CD4-positive, alpha-beta T cell treated with Interferon gamma for 1 hour (primary cell): ENCODE results near the gene MYO3B.

Experiments used
- DNase-seq: peaks from one replicate; pipeline ENCODE4 v3.0.0-alpha.2; 2020

The MYO3B gene

DNA sequence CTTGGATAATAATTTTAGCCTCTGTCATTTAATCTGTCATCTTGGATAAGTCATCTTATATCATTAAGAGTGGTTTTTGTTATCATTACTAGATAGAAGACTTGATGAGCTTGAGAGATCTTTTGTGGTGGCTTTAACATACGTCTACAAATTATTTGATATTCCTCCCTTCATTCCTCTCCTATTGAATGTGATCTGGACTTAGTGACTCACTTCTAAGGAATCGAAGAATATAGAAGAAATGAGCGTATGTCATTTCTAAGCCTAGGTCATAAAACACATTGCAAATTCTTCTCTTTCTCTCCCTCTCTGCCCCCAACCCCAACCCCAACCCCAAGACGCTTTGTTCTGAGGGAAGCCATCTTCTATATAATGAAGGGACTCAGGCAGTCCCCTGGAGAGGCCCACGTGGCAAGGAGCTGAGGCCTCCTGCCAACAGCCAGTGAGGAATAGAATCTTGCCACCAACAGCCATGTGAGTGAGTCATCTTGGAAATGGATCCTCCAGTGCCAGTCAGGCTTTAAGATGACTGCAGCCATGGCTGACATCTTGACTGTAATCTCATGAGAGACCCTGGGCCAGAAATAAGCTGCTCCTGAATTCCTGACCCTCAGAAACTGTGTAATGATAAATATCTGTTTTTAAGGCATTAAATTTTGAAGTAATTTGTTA lies 315.6 kb downstream of the MYO3B start:
- DNase-seq = no peak

DNA sequence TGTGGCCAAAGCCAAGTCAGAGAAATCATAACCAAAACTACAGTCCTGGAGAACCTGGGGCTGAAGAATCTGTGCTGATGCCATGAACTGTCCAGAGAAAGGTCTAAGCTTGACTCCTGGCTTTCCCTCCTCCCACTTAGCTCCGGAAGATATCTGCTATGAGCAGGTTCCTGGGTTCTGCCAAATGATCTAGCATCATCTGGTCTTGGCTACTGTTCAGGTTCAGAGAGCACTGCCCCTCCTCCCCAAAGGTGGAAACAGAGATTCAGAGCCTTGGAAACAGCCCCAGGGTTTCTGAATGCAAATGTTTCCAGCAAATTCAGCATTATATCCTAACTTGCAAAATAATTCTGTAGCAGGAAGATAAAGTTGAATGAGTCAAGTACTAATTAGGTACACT lies 317.9 kb downstream of the MYO3B start:
- no peak for DNase-seq

DNA sequence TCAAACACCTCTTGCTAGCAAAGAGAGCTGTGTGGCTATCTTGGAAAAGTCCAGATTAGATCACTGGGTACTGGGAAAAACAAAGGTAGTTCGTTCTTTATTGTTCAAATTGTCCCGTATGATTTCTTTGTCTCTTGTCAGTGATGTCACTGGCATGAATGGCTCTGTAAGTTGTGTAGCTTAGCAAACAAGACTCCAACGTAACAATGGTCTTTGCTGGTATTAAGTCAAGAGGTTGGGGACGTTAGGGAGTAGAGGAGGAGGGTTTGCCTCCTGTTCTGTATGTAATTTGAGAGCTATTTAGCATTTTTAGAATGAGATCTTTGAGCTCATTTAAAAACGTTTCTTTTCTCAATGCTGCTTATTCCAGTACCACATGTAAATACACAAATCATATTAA lies 320.7 kb downstream of the MYO3B start:
- no peak for DNase-seq

- DNase-seq = no peak
These were observed 322.2 kb downstream of the MYO3B start for GRCh38 chr2:170500104-170500503.

DNA sequence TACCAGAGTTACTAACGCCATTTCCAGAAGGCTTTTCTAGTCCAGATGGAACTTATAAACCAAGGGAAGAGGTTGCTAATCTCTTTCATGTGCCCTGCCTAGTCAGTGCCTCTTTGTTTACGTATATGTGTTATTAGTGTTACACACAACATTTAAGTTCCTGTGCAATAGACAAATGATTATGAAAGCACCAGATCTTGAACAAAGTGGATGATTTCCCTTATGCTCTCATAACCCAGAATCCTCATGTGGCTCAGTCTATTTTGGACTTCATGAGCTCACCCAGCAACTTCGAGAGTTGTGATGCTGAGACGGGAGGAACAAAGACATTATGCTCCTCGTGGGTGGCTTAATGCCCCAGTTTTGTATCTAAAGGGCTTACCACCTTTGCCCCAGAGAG lies 322.8 kb downstream of the MYO3B start:
- DNase-seq = no peak

- no peak for DNase-seq
These were observed 323.6 kb downstream of the MYO3B start for GRCh38 chr2:170501421-170502043.

DNA sequence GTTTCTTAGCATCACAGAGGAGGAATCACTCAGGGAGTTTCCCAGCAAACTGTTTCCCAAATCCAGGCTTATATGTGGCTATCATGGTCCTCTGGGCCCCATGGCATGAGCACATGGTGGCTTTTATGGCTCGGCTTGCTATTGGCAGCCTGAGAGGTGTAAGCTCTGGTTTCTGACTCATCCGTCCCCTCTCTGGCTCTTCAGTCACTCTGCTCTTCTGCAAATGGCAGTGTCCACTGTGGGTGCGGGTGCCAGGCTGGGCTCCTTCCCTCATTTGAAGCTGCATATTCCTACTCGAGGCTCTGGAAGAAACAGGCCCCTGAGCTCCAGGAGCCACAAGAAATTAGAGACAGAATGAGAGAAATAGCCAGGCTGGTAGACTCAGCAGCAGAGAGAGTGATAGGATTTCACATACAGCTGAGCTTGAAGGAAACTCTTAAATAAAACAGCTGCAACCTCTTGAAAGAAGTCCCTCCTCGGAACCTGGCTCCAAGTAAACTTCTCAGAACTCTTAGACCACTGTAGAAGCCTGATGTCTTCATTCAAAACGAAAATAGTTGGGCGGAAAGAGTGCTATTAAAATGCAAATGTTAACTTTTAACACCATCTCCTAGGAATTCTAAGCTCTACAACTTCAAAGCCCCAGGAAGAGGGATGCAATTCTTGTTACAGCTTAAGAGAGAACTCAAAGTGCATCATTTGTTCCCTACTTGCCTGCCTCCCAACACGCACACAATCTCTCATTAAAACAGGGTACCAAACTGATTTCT lies 324.6 kb downstream of the MYO3B start:
- no peak for DNase-seq

- no peak for DNase-seq
These were observed 325.6 kb downstream of the MYO3B start for GRCh38 chr2:170503563-170503962.

GRCh38 chr2:170503971-170504809 lies 326.2 kb downstream of the MYO3B start:
- no peak for DNase-seq

DNA sequence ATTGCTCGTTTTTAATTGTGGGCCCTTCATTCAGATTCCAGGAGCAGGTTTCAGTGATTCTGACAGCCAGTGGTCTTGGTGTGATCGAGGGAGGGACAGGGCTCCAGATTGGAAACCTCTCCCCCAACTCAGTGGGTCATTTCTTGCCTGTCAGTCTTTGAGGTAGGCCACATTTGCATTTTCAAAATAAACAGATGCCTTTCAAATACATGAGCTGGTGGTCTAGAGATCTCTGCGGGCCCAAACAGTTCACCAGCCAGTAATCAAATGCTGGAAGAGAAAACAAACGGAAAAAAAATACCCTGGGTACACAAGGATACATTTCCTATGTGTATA lies 326.8 kb downstream of the MYO3B start:
- no peak for DNase-seq

GRCh38 chr2:170505631-170506275 lies 327.8 kb downstream of the MYO3B start:
- DNase-seq = no peak

GRCh38 chr2:170509452-170510193 lies 331.7 kb downstream of the MYO3B start:
- no peak for DNase-seq

DNA sequence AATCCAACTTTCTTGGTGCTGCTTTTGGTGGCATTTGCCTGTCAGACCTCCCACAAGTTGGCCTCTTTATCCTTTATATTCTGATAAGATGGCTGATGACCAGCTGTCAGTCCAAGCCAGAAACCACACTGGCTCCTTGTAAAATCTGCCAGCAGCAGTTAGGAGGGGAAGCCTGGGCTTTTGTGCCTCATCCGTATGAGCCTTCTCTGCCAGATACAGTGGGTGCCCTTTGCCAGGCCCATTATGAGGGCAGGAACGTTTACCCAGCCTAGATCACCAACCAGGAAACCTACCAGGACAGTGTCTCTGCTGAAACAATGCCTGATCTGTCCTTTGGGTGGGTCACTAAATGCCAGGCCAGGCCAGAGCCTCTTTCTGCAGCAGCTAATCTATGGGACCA lies 334.3 kb downstream of the MYO3B start:
- no peak for DNase-seq

GRCh38 chr2:170514140-170514539 lies 336.2 kb downstream of the MYO3B start:
- DNase-seq = no peak

DNA sequence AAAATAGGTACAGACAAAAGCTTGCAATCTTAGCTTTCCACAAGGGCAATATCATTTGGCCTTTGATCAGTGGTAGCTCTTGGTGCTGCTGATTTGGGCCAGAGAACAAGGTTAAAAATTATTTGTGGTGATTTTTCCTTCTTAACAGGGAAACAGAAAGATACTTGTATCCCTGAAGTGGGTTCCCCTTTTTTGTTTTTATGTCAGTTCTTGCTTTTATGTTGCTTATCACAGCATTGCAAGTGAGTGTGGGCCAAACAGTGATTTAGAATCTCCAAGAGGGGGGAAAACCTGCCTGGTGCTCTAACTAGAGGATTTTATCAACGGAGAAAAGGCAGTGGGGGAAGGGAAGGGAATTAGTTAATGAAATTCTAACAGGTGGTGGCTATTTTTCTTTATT lies 339.6 kb downstream of the MYO3B start:
- DNase-seq = no peak

DNA sequence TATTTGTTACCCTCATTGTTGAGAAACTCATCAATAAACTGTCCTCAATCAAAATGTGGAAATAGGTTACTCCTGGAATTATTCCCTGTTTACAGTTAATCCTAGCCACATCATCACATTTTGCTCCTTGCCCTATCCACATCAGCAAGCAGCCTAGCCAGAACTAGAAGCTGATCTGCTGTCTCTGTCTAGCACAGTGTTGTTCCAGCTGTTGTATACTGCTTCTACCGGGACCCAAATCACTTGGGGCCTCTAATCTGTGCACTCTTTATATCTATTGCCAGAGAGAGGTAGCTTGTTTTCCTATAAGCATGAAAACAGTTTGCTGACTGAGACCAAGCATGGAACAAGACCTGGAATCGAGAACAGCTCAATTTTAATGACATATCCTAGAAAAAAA lies 341.0 kb downstream of the MYO3B start:
- no peak for DNase-seq

GRCh38 chr2:170521299-170521698 lies 343.4 kb downstream of the MYO3B start:
- DNase-seq = no peak

GRCh38 chr2:170523506-170523905 lies 345.6 kb downstream of the MYO3B start:
- no peak for DNase-seq

GRCh38 chr2:170524828-170525565 lies 347.1 kb downstream of the MYO3B start:
- no peak for DNase-seq

DNA sequence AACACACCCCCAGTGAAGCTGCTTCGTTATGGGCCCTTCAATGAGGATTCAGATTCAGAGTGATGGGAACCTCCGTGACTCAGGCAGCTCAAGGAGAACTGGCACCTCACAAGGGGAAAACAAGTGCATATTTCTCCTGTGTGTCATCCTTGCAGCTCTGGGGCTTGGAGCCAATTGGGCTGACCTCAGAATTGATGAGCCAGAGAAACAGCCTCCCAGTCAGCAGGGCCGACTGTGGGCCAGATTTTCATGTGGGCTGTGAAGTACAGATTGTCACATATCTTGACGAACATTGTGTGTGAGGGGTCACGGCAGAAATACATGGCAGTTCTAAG lies 347.6 kb downstream of the MYO3B start:
- no peak for DNase-seq

- DNase-seq = no peak
These were observed 352.4 kb downstream of the MYO3B start for GRCh38 chr2:170530284-170530745.
